CD1c-positive myeloid dendritic cell (primary cell): ENCODE data around the gene HCFC1R1.
"Not testable (repeated sequence)": the region's sequence is repeated elsewhere in the genome, so short reads cannot be mapped to it uniquely, and the experiment has no call there.

Experiments
- DNase-seq: peaks from one replicate; pipeline ENCODE4 v3.0.0-alpha.2; 2016; ENCODE audit errors: extremely low spot score

Gene HCFC1R1, protein sequence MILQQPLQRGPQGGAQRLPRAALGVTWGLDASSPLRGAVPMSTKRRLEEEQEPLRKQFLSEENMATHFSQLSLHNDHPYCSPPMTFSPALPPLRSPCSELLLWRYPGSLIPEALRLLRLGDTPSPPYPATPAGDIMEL

DNA sequence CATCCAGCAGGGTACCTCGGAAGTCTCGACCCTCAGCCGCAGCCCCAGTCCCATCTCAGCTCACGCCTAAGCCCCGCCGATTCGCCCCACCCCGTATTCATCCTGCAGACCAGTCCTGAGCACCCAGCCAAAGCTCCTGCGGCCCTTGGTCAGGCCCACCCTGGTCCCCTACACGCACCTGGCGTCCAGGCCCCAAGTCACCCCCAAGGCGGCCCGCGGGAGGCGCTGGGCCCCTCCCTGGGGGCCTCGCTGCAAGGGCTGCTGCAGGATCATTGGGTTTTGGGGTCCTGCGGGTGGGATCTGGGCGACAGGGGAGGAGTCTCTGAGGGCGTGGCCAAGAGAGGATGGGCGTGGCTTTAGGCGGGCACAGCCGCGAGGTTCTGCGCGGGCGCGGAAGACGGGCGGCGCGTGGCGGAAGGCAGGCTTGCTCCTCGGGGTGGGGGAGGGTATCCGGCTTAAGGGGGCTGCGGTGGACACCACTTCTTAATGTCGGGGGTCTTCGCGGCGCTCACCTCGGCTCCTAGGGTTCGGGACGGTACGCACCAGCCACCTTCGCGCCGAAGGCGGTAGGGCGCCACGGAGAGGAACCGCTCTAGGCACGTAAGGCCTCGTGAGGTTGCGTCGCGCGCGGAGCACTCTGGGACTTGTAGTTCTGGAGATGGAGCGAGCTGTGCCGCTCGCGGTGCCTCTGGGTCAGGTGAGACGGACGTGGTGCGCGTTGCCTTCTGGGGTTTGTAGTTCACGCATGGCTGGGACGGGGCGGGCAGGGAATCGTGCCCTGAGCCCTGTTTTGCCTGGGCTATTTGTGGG is at the start of gene HCFC1R1, which contains the start of gene THOC6:
Gene HCFC1R1 (minus strand): TSS at position 274 of the 810 bp plus-strand sequence. CDS start 1 bp downstream, at position 273.
Gene THOC6 (plus strand): TSS at position 367 of the 810 bp plus-strand sequence. CDS start 292 bp downstream, at position 659.
- peak; percentile 98 for DNase-seq

DNA sequence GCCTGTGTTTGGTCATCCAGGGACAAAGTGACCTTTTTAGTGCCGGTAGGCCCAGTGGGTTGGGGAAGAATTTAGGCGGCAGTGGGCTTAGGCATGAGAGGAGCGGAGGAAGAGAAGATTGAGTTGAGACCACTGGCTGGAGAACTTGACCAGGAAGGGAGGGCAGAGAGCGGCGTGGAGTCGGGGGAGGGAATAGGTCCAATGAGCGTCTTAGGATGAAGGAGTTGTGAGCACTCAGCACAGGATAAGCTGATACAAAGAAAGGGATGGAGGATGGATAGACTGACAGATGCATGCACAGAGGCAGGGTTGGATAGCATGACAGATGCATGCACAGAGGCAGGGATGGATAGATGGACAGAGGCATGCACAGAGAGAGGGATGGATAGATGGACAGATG is 49.7 kb upstream of the HCFC1R1 start:
- no peak for DNase-seq

DNA sequence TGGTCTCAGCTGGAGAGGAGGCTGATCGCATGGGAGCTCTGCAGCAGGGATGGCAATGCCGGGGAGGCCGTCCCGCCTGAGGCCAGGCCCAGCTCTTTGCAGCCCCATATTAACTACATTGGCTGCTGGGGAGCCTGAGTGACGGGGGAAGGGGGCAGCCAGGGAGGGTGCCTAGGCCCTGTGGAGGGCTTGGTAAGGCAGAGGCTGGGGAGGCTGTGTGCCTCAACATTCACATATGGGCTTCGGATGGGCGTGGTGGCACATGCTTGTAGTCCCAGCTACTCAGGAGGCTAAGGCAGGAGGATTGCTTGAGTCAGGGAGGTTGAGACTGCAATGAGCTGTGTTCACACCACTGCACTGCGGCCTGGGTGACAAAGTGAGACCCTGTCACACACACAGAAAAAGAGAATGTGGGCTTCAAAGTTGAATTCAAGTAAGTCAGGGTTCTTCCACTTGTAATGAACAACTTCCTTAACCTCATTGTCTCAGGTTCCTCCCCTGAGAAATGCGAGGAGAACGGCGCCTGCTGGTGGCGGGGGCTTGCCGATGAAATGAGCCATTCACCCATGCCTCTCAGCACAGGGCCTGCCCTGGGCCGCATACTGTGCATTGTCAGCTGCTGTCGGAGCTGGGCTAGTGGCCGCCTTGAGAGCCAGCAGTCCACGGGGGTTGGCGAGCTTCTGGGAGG is 49.0 kb upstream of the HCFC1R1 start:
- DNase-seq = not testable (repeated sequence)

DNA sequence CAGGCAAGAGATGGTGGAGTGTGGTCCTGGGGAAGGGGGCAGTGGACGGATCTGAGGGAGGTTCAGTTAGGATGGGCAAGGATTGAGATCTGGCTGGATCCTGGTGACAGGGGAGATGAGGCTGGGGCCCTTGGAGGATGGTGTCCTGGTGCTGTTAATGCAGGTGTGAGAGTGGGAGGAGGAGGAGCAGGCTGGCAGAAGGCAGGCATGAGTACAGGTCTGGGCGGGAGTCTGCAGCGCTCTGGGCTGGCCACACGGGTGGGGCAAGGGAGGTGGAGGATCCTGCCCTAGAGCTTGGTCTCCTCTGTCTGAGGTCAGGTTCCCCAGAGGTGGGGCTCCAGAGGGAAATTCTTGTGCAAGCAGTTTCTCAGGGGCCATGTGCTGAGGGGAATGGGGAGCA is 48.4 kb upstream of the HCFC1R1 start:
- DNase-seq = not testable (repeated sequence)

DNA sequence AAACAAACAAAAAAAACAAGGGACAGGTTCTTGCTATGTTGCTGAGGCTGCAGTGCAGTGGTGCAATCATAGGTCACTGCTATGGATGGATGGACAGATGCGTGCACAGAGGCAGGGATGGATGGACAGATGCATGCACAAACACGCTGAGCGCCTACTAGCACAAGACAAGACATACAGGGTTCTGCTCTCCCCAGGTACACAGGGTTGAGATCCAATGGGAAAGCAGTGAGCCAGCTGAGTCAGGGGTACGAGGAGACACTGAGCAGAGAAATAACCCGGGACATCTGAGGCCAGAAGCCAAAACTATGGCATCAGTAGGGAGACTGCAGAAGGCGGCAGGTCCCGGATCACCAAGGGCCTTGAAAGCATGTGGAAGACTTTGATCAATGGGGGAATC is 47.9 kb upstream of the HCFC1R1 start:
- DNase-seq = no peak

DNA sequence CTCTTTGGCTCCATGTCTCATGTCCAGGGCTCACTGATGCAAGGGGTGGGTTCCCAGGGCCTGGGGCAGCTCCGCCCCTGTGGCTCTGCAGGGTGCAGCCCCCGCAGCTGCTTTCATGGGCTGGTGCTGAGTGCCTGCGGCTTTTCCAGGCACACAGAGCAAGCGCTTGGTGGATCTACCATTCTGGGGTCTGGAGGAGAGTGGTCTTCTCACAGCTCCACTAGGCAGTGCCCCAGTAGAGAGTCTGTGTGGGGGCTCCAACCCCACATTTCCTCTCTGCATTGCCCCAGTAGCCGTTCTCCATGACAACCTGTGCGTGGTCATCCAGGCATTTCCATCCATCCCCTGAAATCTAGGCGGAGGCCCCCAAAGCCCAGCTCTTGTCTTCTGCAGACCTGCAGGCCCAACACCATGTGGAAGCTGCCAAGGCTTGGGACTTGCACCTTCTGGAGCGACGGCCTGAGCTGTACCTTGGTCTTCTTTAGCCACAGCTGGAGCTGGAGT is 46.9 kb upstream of the HCFC1R1 start:
- DNase-seq = no peak

DNA sequence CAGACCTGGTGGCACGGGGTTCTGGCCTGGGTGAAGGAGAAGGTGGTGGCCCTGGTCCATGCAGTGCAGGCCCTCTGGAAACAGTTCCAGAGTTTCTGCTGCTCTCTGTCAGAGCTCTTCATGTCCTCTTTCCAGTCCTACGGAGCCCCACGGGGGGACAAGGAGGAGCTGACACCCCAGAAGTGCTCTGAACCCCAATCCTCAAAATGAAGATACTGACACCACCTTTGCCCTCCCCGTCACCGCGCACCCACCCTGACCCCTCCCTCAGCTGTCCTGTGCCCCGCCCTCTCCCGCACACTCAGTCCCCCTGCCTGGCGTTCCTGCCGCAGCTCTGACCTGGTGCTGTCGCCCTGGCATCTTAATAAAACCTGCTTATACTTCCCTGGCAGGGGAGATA is 45.4 kb upstream of the HCFC1R1 start:
- not testable (repeated sequence) for DNase-seq

DNA sequence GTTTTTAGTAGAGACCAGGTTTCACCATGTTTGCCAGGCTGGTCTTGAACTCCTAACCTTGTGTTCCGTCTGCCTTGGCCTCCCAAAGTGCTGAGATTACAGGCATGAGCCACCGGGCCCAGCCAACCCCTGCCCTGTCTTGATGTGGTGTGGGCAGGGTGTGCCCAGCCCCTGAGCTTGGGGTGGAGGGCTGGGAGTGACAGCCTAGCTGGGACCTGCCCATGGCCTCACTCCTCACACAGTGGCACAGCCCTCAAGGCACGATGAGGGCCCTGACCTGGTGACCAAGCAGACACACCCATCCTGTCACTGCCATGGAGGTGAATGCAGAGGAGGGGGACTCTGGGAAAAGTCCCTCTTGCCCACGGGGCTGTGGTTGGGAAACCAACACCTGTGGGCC is 44.7 kb upstream of the HCFC1R1 start:
- DNase-seq = no peak

DNA sequence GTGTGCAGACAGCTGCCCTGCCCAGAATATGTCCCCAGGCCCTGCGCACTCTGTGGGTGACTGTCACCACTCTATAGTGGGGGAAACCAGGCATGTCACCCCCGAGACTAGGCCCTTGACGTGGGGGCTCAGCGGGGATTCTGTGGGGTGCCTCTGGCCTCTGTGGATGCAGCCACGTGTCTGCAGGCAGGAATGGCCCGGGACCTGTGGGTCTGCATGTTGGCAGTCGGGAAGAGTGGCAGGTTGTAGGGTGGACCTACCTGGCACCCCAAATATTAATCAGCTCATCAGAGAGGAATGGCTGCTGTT is 42.7 kb upstream of the HCFC1R1 start:
- DNase-seq = no peak

DNA sequence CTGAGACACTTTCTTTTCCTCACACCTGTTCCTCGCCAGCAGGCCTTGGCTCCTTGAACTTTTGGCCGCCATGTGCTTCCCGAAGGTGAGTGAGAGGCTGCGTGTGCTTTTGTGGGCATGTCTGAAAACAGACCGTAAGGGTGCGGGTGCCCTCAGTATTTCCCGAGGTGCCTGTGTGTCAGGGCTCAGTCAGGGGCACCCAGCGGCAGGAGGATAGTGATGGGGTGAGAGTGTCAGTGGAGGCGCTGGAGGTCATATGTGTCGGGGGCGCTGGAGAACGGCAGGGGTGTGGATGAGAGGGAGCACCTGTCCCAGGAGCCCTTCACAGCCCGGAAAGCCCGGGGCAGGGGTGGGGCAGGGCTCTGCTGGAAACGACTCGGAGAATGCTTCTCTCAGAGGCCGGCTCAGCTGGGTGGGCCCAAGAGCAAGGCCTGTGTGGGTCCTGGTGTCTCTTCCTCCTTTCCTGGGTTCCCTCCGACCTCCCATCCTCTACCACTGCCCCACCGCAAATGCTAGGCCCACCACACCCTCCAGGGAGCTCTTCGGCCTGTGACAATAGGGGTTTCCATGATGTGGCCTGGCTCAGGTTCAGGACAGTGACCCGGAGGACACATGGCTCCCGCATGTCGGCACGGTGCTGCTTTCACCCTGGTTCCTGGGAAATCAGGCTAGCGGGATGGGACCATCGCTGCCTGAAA is 42.1 kb upstream of the HCFC1R1 start:
- DNase-seq = no peak

DNA sequence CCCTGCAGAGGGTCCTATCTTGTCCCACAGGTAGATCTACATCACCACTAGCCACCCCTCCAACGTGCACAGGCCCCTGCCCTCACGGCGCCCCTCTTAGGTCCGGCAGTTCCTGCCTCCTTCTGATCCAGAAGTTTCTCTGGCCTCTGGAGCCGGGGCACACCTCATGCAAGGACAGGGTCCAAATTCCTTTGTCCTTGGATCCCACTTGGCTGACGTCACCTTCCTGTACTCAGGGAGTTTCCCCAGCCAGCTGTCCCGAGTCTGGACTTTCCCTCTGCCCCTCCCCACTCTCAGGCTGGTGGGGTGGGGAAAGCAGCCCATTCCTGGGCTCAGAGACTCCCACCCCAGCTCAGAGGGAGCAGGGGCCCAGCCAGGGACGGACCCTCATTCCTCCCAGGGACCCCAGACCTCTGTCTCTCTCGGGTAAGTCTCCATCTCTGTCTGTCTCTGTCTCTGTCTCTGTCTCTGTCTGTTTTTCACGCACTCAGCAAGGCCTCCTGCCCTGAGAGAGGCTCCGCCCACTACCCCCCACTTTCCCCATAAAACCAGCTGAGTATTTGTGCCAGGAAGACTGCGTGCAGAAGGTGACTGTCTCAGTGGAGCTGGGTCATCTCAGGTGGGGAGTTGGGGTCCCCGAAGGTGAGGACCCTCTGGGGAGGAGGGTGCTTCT is 41.5 kb upstream of the HCFC1R1 start, which contains the start of gene IL32:
Gene IL32 (plus strand): TSS at position 572 of the 673 bp plus-strand sequence. CDS start 172 bp downstream, outside the sequence.
- no peak for DNase-seq

DNA sequence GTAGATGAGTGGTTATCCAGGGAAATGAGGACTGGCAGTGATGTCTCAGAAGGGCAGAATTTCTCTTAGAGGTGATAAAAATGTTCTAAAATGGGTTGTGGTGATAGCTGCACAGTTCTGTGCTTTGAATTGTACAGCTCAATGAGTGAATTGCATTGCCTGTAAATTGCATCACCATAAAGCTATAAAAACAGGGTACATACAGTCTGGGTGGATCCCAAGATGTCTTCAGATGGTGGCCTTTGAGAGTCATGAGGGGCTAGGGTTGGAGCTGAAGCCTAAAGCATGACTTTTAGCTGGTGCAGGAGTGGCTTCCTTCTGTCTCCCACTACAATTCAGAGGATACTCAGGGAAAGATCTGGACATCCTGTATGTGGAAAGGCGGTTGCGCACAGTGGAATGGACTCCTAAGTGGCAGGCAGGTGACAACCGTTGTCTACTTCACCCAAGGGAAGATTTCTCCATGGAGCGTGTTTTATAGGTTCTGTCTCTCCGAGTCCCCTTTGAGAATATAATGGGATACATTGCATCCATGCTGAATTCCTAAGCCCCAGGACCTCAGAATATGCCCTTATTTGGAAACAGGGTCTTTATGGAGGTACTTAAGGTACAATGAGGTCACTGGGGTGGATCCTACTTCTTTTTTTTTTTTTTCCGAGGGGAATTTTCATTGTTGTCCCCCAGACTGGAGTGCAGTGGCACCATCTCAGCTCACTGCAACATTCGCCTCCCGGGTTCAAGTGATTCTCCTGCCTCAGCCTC is 40.1 kb upstream of the HCFC1R1 start:
- no peak for DNase-seq

DNA sequence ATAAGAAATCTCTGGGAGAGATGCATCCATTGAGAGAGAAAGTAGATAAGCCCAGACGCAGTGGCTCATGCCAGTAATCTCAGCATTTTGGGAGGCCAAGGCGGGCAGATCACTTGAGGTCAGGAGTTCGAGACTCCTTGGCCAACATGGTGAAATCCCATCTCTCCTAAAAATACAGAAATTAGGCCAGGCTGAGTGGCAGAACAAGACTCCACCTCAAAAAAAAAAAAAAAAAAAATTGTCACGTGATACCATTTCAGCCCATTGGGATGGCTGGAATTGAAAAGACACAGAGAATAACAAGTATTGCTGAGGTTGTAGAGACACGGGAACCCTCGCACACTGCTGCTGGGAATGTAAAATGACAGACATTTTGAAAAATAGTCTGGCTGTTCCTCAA is 38.8 kb upstream of the HCFC1R1 start:
- DNase-seq = no peak

DNA sequence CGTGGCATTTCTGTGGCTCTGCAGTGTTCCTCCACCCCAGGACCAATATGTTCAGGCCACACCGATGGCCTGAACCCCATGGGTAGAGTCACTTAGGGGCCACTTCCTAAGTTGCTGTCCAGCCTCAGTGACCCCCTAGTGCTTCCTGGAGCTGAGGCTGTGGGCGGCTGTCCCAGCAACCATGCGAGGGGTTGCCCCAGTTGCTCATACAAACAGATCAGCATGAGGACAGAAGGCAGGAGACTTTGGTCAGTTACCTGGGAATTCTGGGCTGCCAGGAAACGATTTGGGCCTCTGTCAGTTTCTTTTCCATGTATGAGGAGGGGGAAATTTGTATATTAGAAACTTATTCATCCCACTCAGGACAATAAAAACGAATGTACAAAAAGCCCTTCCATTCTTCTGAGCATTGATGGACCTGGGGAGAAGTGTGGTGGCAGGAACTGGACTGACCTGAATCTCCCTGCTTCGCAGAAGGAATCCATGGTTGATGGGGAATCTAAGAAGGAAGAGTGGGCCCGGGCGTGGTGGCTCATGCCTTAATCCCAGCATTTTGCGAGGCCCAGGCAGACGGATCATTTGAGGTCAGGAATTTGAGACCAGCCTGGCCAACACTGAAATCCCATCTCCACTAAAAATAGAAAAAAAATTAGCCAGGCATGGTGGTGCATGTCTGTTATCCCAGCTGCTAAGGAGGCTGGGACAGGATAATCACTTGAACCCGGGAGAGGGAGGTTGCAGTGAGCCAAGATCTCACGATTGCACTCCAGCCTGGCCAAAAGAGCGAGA is 36.8 kb upstream of the HCFC1R1 start:
- DNase-seq = no peak

DNA sequence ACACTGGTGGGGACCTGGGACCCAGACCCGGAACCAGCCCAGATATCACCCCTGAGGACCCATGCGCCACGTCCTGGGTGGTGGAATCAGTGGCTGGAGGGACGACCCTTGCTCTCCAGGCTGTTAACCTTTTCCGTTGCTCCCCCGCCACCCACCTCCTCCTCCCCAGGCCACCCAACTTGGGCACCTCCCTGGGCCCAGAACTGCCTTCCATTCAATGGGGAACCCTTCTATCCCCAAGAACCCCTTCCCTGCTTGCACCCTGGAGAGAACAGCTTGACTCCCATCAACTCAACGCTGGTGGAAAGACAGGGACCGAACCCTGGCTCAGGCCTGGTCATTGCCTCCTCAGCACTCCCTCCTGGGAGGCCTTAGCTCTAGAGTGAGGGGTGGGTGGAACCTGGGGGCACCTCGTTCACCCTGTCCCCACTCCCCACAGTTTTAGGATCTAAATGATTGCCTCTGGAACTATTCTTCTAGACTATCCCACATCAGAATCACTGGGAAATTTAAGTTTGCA is 36.0 kb upstream of the HCFC1R1 start:
- no peak for DNase-seq

DNA sequence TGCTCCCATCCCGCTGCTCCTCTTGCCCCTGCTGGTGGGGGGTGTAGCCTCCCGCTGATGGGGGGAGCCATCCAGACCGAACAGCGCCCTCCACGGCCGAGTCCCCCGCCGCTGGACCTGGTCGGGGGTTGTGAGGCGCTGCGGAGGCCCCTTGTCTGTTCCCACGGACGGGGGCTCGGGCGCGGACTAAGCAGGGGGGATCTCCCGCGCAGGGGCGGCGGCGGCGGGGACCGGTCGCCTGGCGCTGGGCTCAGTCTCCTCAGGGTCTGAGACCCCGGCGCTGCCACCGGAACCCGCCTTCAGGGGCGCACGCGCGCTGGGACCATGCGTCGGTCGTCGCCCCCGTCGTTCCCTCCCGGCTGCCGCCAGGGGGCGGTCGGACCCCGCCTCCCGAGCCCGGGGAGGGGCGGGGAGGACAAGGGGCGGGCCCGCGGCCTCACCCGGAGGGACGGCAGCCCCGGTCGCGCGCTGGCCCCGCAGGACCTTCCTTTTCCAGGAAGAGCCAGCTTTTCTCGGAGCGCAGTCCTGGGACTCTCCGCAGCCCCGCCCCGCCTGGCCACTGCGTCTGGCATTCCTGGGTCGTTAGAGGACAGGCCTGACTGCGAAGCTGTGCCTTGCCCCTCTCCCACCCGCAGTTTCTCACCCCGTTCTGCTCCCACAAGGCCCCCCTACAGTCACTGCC is 35.4 kb upstream of the HCFC1R1 start:
- peak; percentile 94 for DNase-seq

DNA sequence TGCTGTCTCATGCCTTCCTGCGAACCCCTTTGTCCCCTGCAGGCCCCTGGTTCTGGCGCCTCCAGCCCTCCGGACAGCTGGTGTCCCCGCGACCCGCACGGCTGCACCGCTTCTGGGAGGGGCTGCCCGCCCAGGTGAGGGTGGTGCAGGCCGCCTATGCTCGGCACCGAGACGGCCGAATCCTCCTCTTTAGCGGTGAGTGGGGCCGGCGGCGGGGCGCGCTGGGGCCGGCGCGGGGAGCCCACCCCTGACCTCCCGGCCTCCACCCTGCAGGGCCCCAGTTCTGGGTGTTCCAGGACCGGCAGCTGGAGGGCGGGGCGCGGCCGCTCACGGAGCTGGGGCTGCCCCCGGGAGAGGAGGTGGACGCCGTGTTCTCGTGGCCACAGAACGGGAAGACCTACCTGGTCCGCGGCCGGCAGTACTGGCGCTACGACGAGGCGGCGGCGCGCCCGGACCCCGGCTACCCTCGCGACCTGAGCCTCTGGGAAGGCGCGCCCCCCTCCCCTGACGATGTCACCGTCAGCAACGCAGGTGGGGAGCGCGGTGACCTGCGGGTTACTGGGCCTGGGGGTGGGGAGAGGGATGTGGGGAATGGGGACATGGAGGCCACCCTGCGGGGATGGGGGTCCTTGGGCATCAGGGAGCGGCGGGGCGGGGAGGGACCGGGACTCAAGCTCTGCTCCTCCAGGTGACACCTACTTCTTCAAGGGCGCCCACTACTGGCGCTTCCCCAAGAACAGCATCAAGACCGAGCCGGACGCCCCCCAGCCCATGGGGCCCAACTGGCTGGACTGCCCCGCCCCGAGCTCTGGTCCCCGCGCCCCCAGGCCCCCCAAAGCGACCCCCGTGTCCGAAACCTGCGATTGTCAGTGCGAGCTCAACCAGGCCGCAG is 34.6 kb upstream of the HCFC1R1 start:
- peak; percentile 16 for DNase-seq
